DMS153 treated with DMSO at 0.1 percent for 48 hours (cell line): ENCODE measurements around the gene DPP9.
A peak's percentile ranks its signal among the peaks of the same experiment; 100 is the strongest.
"Not testable (repeated sequence)": the region's sequence is repeated elsewhere in the genome, so short reads cannot be mapped to it uniquely, and the experiment has no call there.

ENCODE experiments used
- DNase-seq: peaks from one replicate; lab custom pipeline; 2025; ENCODE audit not compliant: unreplicated experiment; lab: John Stamatoyannopoulos, UW

Gene DPP9

GRCh38 chr19:4691373-4691772, 32.3 kb downstream of the DPP9 start:
- DNase-seq = no peak

DNA sequence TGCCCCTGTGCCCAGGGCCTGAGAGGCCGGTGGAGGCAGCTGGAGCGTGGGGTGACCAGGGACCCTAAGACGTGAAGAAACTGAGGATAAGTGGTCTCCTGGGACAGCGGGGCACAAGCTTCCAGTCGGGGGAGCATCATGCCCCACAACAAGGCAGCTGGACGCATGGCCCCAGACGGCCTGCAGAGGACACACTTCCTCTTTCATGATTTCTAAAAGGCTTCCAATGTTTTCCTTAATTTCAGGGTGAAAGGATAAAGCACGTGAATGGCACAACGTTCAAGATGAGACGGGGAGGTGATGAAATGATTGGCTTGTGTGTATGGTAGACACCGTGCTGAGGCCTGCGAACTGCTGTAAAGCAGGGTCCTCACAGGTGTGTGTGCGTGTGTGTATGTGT, 33.3 kb downstream of the DPP9 start:
- DNase-seq = no peak

DNA sequence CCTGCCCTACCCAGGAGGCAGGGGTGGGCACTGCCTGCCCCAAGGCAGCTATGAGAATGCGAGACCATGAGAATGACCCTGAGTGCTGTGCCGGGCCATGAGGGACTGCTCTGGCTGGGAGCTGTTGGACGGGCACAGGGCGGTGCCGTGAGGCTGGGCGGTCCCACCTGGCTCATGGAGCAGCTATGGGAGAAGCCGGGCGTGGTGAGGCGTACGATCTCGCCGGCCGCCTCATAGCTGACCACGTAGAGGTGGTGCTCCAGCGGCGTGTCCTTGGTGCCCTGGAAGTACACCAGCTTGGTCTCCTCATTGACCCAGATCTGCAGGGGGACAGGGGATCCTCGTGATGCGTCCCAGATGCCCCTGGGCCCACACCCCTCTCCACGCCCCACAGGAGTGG, 34.2 kb downstream of the DPP9 start:
- no peak for DNase-seq

GRCh38 chr19:4688587-4688986, 35.1 kb downstream of the DPP9 start:
- DNase-seq = no peak

GRCh38 chr19:4687396-4687795, 36.2 kb downstream of the DPP9 start:
- DNase-seq = no peak

GRCh38 chr19:4686700-4687099, 36.9 kb downstream of the DPP9 start:
- no peak for DNase-seq

DNA sequence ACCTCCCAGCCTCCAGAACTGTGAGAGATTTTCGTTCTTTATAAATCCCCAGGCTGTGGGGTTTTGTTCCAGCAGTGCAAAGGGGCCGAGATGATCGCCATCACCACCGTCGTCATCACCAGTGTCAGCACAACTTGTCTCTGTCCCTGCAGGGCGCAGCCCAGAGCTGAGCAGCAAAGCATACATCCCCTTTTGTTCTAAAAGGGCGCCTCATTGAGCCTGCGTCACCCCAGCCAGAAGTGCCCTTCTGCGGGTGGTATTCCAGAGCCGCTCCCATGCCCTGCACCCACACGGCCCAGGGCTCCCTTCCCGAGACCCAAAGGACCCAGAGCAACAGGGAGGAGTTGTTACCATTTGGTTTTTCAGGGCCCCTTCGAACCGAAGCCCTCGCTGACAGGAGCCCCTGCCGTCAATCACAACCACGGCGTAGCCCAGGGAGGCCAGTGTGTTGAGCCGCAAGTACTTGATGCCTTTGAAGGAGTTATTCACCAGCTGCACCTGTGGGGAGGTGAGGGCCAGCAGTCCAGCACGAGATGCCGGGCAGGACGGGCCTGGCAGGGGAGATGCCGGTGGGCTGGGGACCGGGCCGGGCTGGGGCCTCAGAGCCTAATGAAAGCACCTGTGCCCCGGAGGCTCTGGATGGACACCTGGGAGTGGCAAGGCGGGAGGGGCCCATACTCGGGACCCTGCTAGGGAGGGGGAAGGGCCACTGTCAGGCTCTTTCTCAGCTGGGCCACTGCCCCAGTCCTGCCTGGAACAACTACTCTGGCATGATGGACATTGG, 39.1 kb downstream of the DPP9 start:
- no peak for DNase-seq

GRCh38 chr19:4682417-4683200, 41.0 kb downstream of the DPP9 start:
- DNase-seq = no peak

GRCh38 chr19:4680021-4680420, 43.6 kb downstream of the DPP9 start:
- not testable (repeated sequence) for DNase-seq

GRCh38 chr19:4678881-4679790, 44.5 kb downstream of the DPP9 start:
- DNase-seq = no peak

GRCh38 chr19:4676955-4677731, 46.5 kb downstream of the DPP9 start:
- DNase-seq = no peak

DNA sequence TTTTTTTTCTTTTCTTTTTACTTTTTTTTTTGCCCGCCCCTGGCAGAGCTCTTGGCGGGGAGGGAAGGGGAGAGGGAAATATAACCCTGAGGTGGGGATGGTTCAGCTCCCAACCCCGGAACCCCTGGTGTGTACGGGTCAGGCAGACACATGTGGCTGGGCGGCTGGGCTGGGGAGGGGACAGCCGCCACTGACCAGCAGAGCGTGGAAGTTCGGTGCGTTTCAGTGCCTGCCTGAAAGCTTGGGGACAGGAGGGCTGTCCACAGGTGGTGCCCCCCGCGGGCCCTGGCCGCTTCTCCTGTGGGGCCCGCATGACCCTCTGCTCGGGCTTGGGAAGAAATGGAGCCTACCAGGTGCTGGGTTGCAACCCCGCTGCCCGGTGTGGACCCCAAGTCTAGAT, 48.3 kb downstream of the DPP9 start:
- DNase-seq = no peak

DNA sequence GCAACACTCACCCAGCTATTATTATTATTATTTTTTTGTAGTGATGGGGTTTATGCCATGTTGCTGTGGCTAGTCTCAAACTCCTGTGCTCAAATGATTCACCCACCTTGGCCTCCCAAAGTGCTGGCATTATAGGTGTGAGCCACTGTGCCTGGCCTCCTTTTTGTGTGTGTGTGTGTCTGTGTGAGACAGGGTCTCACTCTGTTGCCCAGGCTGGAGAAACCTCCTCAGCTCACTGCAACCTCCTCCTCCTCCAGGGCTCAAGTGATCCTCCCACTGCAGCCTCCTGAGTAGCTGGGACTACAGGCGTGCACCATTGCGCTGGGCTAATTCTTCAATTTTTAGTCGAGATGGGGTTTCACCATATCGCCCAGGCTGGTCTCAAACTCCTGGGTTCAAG, 49.9 kb downstream of the DPP9 start:
- DNase-seq = no peak

DNA sequence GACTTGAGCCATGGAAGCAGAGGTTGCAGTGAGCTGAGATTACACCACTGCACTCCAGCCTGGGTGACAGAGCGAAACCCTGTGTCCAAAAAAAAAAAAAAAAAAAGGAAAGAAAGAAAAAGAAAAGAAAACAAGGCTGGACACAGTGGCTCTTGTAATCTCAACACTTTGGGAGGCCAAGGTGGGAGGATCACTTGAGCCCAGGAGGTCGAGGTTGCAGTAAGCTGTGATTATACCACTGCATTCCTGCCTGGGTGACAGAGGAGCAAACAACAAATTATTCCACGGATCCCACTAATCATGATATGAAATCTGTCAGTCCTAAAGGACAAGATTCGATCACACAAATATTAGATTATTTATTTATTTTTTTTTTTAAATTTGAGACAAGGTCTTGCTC, 50.4 kb downstream of the DPP9 start:
- no peak for DNase-seq

DNA sequence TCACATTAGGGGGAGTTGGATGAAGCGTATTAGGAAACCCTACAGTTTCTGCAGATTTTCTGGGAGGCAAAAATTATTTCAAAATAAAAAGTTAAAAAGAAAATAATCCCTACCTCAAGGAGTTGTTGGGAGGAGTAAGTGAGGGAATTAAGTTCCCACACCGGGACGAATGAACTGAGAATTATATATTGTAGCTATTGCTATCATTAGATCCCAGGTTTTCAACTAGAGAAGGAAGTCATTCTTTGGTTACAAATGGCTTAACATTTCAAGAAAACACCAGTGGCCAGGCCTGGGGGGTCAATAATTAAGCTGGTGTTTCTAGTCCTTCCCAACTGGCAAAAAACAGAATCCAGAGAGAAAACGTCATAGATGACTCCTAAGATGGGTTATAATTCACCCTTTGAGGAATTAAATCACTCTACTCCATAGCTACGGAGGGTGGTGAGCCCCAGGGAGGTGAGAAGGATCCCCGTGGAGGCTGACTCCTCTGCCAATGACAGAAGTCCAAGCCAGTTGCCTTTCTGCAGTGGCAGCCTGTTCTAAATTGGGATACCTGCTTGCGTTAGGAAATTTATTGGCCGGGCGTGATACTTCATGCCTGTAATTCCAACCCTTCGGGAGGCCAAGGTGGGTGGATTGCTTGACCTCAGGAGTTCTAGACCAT, 52.3 kb downstream of the DPP9 start:
- DNase-seq = no peak

DNA sequence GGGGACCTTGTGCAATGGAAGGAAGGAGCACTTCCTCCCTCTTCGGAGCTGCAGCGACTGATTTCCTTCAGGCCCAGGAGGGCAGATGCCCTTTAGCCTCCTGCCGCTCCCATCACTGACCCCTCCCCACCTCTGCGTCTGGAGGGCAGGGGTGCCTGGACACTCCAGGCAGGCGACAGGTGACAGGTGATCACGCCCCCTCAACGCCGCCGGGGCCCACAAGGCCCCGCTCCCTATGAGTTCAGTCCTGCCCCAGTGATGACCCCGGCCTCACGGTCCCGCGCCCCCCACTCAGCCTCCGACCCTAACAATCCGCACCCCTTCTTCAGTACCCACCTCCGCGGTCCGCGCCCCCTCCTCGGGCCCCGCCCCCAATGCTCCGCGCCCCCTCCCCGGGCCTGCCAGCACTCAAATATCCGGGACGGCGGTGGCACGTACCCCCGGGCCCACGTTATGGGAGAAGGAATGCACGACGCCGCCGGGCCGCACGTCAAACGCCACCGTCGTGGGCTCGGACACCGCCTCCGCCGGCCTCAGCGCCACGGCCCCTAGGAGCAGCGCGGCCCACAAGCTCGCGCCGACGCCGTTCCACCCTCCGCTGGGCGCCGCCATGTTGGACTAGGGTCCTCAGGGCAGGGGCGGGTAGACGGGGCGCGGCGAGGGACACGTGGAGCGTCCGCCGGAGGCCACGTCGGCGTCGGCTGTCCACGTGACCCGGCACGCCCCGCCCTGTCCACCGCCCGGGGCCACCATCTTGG, 53.7 kb downstream of the DPP9 start, which contains the start of gene MYDGF:
Gene MYDGF, minus strand, starts transcription at position 620 of the 758 bp plus-strand sequence. Its CDS starts 8 bp downstream, at position 612.
- DNase-seq = peak; percentile 61

DNA sequence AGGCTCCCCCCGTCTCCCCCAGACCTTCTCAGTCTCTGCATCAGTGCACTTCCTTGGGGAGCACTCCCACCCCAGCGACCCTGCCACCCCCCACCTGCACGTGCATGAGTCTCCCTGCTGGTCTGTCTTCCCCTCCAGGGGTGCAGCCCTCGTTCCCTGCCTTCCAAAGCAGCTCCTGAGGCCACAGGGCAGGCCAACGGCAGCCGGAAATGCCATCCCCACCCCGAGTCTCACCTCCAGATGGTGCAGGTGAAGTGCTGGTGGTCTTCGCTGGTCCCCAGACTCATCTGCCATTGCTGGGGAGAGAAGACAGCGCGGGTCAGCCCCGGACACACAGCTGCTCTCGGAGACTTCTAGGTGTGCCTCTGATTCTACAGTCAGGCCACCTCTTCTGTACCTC, 59.0 kb downstream of the DPP9 start:
- no peak for DNase-seq

- DNase-seq = no peak
These were observed 60.8 kb downstream of the DPP9 start for GRCh38 chr19:4662812-4663211.

DNA sequence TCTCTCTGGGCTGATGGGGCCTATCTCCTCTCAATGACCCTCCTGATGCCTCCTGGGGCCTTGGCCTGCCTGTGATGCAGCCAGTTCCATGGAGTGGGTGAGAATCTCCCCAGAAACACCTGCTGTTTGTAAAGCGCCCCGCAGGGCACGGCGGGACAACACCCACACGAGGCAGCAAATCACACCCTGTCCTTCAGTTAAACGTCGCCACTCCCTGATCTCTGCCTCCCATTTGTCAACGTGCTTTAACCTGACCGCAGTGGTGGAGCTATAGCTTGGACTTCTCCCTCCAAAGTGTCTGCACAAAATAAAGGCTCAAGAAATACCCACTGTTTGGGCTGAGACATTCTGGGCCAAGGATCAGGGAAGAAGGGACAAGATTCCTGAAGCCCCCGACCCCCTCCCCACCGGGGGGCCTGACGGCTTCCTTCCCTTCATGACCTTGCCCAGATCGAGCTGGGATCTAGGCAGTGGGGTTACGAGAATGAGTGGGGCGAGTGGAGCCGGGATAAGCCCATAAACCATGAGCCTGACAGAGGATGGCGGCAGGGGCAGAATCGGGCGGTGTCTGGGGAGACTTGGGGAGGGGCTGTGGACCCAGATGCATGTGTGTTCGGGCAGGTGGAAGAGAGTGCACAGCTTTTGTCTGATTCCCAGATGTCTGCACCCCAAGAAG, 61.5 kb downstream of the DPP9 start:
- no peak for DNase-seq
